ENCODE data around the gene VCX2.

The VCX2 gene

GRCh38 chrX:8196776-8197175 lies 25.7 kb upstream of the VCX2 start:
- Histone ChIP-seq H3K27me3 (ENCODE audit: insufficient read depth, low read length, poor library complexity) (no peaks in the 10 kb centered on the region), H2AFZ (ENCODE audit: low read depth, low read length) (no peak overlapping the region), H3K79me2 (ENCODE audit: insufficient read depth, low read length) (no peaks in the 10 kb centered on the region), H3K4me1 (ENCODE audit: insufficient read depth, low read length) (no peaks in the 10 kb centered on the region), H3K36me3 (ENCODE audit: insufficient read depth, low read length) (no peaks in the 10 kb centered on the region), H4K20me1 (ENCODE audit: insufficient read depth, low read length) (no peaks in the 10 kb centered on the region), H3K27ac (ENCODE audit: low read length) (no peak overlapping the region), H3K4me2 (ENCODE audit: insufficient read depth, low read length) (no peak overlapping the region), H3K9me3 (ENCODE audit: insufficient read depth, low read length, severe bottlenecking) (no peaks in the 10 kb centered on the region), H3K9ac (ENCODE audit: low read depth, low read length) (no peak overlapping the region), H3K4me3 (ENCODE audit: low read depth in 1 of 2, low read length in 2 of 2) (no peak overlapping the region)
- ATAC-seq (ENCODE audit: insufficient read depth, low read depth) (no peak), DNase-seq (no peak)
- no peak for TF ChIP-seq EZH2 (IDR thresholded peaks at IDR 0.05; ENCODE audit: borderline replicate concordance, low read depth, low read length, severe bottlenecking)
- TF ChIP-seq CTCF (IDR thresholded peaks at IDR 0.05; ENCODE audit: borderline replicate concordance, extremely low read depth, low read length, poor library complexity, severe bottlenecking), result no peak

GRCh38 chrX:8194216-8194615 lies 23.1 kb upstream of the VCX2 start:
- no peaks in the 10 kb centered on the region for H3K9me3 ChIP-seq (ENCODE audit: insufficient read depth, low read length, severe bottlenecking)
- no peaks in the 10 kb centered on the region for H4K20me1 ChIP-seq (ENCODE audit: insufficient read depth, low read length)
- H3K79me2 ChIP-seq (ENCODE audit: insufficient read depth, low read length), result no peaks in the 10 kb centered on the region
- no peak overlapping the region for H3K9ac ChIP-seq (ENCODE audit: low read depth, low read length)
- H3K4me2 ChIP-seq (ENCODE audit: insufficient read depth, low read length), result no peak overlapping the region
- DNase-seq, result no peak
- no peak for TF ChIP-seq CTCF (IDR thresholded peaks at IDR 0.05; ENCODE audit: borderline replicate concordance, extremely low read depth, low read length, poor library complexity, severe bottlenecking)
- TF ChIP-seq EZH2 (IDR thresholded peaks at IDR 0.05; ENCODE audit: borderline replicate concordance, low read depth, low read length, severe bottlenecking), result no peak
- ATAC-seq (ENCODE audit: insufficient read depth, low read depth), result no peak
- H3K27me3 ChIP-seq (ENCODE audit: insufficient read depth, low read length, poor library complexity), result no peaks in the 10 kb centered on the region
- no peaks in the 10 kb centered on the region for H3K4me1 ChIP-seq (ENCODE audit: insufficient read depth, low read length)
- H3K4me3 ChIP-seq (ENCODE audit: low read depth in 1 of 2, low read length in 2 of 2), result no peak overlapping the region
- no peak overlapping the region for H2AFZ ChIP-seq (ENCODE audit: low read depth, low read length)
- no peak overlapping the region for H3K27ac ChIP-seq (ENCODE audit: low read length)
- H3K36me3 ChIP-seq (ENCODE audit: insufficient read depth, low read length), result no peaks in the 10 kb centered on the region

GRCh38 chrX:8192276-8192675 lies 21.2 kb upstream of the VCX2 start:
- Histone ChIP-seq H3K4me3 (ENCODE audit: low read depth in 1 of 2, low read length in 2 of 2) (no peak overlapping the region), H3K79me2 (ENCODE audit: insufficient read depth, low read length) (no peaks in the 10 kb centered on the region), H3K27me3 (ENCODE audit: insufficient read depth, low read length, poor library complexity) (no peaks in the 10 kb centered on the region), H3K4me1 (ENCODE audit: insufficient read depth, low read length) (no peaks in the 10 kb centered on the region), H3K36me3 (ENCODE audit: insufficient read depth, low read length) (no peaks in the 10 kb centered on the region), H3K9ac (ENCODE audit: low read depth, low read length) (no peak overlapping the region), H4K20me1 (ENCODE audit: insufficient read depth, low read length) (no peaks in the 10 kb centered on the region), H2AFZ (ENCODE audit: low read depth, low read length) (no peak overlapping the region), H3K27ac (ENCODE audit: low read length) (no peak overlapping the region), H3K4me2 (ENCODE audit: insufficient read depth, low read length) (no peak overlapping the region), H3K9me3 (ENCODE audit: insufficient read depth, low read length, severe bottlenecking) (no peaks in the 10 kb centered on the region)
- TF ChIP-seq CTCF (IDR thresholded peaks at IDR 0.05; ENCODE audit: borderline replicate concordance, extremely low read depth, low read length, poor library complexity, severe bottlenecking), result no peak
- ATAC-seq (ENCODE audit: insufficient read depth, low read depth) (no peak), DNase-seq (no peak)

GRCh38 chrX:8191022-8191421 lies 20.0 kb upstream of the VCX2 start:
- Histone ChIP-seq H3K27me3 (ENCODE audit: insufficient read depth, low read length, poor library complexity) (no peaks in the 10 kb centered on the region), H3K27ac (ENCODE audit: low read length) (no peak overlapping the region), H3K36me3 (ENCODE audit: insufficient read depth, low read length) (no peaks in the 10 kb centered on the region), H3K9me3 (ENCODE audit: insufficient read depth, low read length, severe bottlenecking) (no peaks in the 10 kb centered on the region), H3K4me2 (ENCODE audit: insufficient read depth, low read length) (no peak overlapping the region), H3K79me2 (ENCODE audit: insufficient read depth, low read length) (no peaks in the 10 kb centered on the region), H2AFZ (ENCODE audit: low read depth, low read length) (no peak overlapping the region), H4K20me1 (ENCODE audit: insufficient read depth, low read length) (no peaks in the 10 kb centered on the region), H3K9ac (ENCODE audit: low read depth, low read length) (no peak overlapping the region), H3K4me1 (ENCODE audit: insufficient read depth, low read length) (no peaks in the 10 kb centered on the region), H3K4me3 (ENCODE audit: low read depth in 1 of 2, low read length in 2 of 2) (no peak overlapping the region)
- DNase-seq (no peak), ATAC-seq (ENCODE audit: insufficient read depth, low read depth) (no peak)
- TF ChIP-seq CTCF (IDR thresholded peaks at IDR 0.05; ENCODE audit: borderline replicate concordance, extremely low read depth, low read length, poor library complexity, severe bottlenecking), result no peak
- TF ChIP-seq EZH2 (IDR thresholded peaks at IDR 0.05; ENCODE audit: borderline replicate concordance, low read depth, low read length, severe bottlenecking), result no peak

Measured in DND-41 (cell line).